Panc1 (cell line): ENCODE measurements around the gene HIPK2. TPM values are rescaled to one million over a fixed set of nuclear protein-coding genes. Genes with fewer than 3 reads are reported as not detected.

ENCODE experiments used
- ATAC-seq: fragments of 200-7000 bp; cut with Tn5 transposase; 2 replicates; pipeline ENCODE4 v1.9.1; 2020; ENCODE audit warnings: mild to moderate bottlenecking, moderate library complexity
- BruUV-seq: library from RNA; stranded (reverse); fragments of 400-500 nt; replicated peaks from 2 replicates; lab custom pipeline; 2021; lab: Mats Ljungman, UMichigan
- CTCF ChIA-PET: fragments of 300-600 bp; sonication (Branson Sonifier 250); formaldehyde crosslinking; loops from one replicate; lab custom pipeline; 2022; ENCODE audit warnings: antibody characterized with exemption; lab: Charles Lee
- POLR2A ChIA-PET: fragments of 300-600 bp; sonication (Branson Sonifier 250); formaldehyde crosslinking; loops from one replicate; lab custom pipeline; 2022; ENCODE audit warnings: antibody characterized with exemption; lab: Charles Lee
- DNase-seq: peaks from one replicate; pipeline ENCODE4 v3.0.0-alpha.2; 2010; ENCODE audit warnings: low read depth, low spot score
- H3K27ac ChIP-seq: 2 replicates; pipeline ENCODE4 v1.5.1; 2011; ENCODE audit warnings: mild to moderate bottlenecking, low read length, inconsistent platforms
- H3K27me3 ChIP-seq: fragments of 200-500 bp; sonication (Bioruptor generic); 2 replicates; pipeline ENCODE4 v1.6.0; 2014; ENCODE audit warnings: low read length, inconsistent platforms; ENCODE audit not compliant: control insufficient read depth, insufficient read depth
- H3K36me3 ChIP-seq: fragments of 200-500 bp; sonication (Bioruptor generic); 2 replicates; pipeline ENCODE4 v1.5.1; 2014; ENCODE audit warnings: inconsistent platforms, mild to moderate bottlenecking, low read length, moderate library complexity; ENCODE audit not compliant: control insufficient read depth, insufficient read depth
- H3K4me1 ChIP-seq: 2 replicates; pipeline ENCODE4 v1.5.1; 2011; ENCODE audit warnings: inconsistent platforms, mild to moderate bottlenecking, low read length, moderate library complexity; ENCODE audit not compliant: control insufficient read depth, insufficient read depth
- H3K4me3 ChIP-seq, 2 experiments: 2 replicates each; pipeline ENCODE4 v1.5.1; 2011 to 2012; ENCODE audit warnings: low read depth in 2 of 2, low read length in 2 of 2, mild to moderate bottlenecking in 2 of 2, inconsistent platforms in 1 of 2, moderate library complexity in 1 of 2
- H3K9me3 ChIP-seq: fragments of 200-500 bp; sonication (Bioruptor generic); 2 replicates; pipeline ENCODE4 v1.5.1; 2014; ENCODE audit warnings: low read depth, mild to moderate bottlenecking, inconsistent platforms, low read length, moderate library complexity; ENCODE audit not compliant: control insufficient read depth, insufficient read depth
- POLR2AphosphoS5 ChIP-seq: IDR thresholded peaks from 2 replicates; pipeline ENCODE4 v1.6.1; 2012; ENCODE audit warnings: mild to moderate bottlenecking, low read depth, low read length, moderate library complexity
- REST ChIP-seq, 2 experiments: IDR thresholded peaks; 2 replicates each; pipeline ENCODE4 v1.6.1; 2011 to 2012; ENCODE audit warnings: low read depth in 2 of 2, control low read depth in 1 of 2, low read length in 1 of 2, mild to moderate bottlenecking in 1 of 2, moderate library complexity in 1 of 2; ENCODE audit not compliant: insufficient read depth in 1 of 2
- TCF7L2 ChIP-seq: IDR thresholded peaks from 2 replicates; pipeline ENCODE4 v1.6.1; 2011; ENCODE audit warnings: mild to moderate bottlenecking, low read depth, low read length, inconsistent platforms
- in situ Hi-C: cut with HindIII; loops from 2 replicates; pipeline ENCODE4 v1.10.0; 2016; ENCODE audit warnings: low sequenced_read_pairs, low pct_unique_long_range_greater_than_20kb
- intact Hi-C: fragments of 100-400 bp; cut with micrococcal nuclease; formaldehyde crosslinking; loops from one replicate; pipeline ENCODE4 v1.10.0; 2022; ENCODE audit not compliant: unreplicated experiment
- total RNA-seq: library from RNA; stranded (reverse); gene quantifications from one replicate; pipeline ENCODE4 v1.2.1, GENCODE V29; 2021; ENCODE audit not compliant: unreplicated experiment
- TF ChIP-seq, protein P1 (sequence below): fragments of 450-650 bp; IDR thresholded peaks from 2 replicates; pipeline ENCODE4 v1.5.1; 2017; ENCODE audit warnings: mild to moderate bottlenecking

The HIPK2 gene
- total RNA-seq, 1 experiment from 2014 or later = 34.1 TPM

DNA sequence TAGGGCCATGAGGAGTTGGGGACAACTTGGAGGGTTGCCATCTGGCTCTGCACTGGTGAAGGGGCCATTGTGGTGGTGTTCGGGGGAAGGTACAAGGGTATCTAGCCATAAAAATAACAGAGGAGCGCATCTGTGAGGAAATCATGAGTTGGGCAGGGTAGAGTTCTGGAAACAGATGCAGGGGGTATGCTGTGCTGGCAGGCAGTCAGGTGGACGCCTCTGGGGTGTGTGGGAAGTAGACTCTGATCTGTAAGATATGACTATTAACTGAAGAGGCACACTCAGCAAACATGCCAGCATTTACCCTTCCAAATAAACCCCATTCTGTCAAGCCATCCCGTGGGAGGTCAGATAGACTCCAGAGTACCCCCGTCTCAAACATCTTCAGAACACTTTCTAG, 174.5 kb downstream of the HIPK2 start:
- Histone ChIP-seq H3K27ac (no peak overlapping the region), H3K4me3 (no peak overlapping the region), H3K36me3 (no peaks in the 10 kb centered on the region; the same call in 1 of the 2 replicates), H3K27me3 (no peaks in the 10 kb centered on the region), H3K4me1 (no peaks in the 10 kb centered on the region), H3K9me3 (no peaks in the 10 kb centered on the region)
- in situ Hi-C loops (no loop called here), intact Hi-C loops (no loop called here)
- TF ChIP-seq POLR2AphosphoS5 (no peak), TCF7L2 (no peak), REST (IDR thresholded peaks at IDR 0.05; ENCODE audit: insufficient read depth in 1 of 2, low read depth in 2 of 2, low read length in 1 of 2) (no peak)
- TF ChIP-seq, protein P1, sequence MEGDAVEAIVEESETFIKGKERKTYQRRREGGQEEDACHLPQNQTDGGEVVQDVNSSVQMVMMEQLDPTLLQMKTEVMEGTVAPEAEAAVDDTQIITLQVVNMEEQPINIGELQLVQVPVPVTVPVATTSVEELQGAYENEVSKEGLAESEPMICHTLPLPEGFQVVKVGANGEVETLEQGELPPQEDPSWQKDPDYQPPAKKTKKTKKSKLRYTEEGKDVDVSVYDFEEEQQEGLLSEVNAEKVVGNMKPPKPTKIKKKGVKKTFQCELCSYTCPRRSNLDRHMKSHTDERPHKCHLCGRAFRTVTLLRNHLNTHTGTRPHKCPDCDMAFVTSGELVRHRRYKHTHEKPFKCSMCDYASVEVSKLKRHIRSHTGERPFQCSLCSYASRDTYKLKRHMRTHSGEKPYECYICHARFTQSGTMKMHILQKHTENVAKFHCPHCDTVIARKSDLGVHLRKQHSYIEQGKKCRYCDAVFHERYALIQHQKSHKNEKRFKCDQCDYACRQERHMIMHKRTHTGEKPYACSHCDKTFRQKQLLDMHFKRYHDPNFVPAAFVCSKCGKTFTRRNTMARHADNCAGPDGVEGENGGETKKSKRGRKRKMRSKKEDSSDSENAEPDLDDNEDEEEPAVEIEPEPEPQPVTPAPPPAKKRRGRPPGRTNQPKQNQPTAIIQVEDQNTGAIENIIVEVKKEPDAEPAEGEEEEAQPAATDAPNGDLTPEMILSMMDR = no peak
- CTCF ChIA-PET = interaction anchor here (1.8 kb wide), 1 partner anchor 16 kb away, joined by 6 read pairs; no protein-coding TSS in a partner anchor
- no TSS peak for BruUV-seq
- POLR2A ChIA-PET = no interaction called here
- ATAC-seq (no peak), DNase-seq (no peak)

DNA sequence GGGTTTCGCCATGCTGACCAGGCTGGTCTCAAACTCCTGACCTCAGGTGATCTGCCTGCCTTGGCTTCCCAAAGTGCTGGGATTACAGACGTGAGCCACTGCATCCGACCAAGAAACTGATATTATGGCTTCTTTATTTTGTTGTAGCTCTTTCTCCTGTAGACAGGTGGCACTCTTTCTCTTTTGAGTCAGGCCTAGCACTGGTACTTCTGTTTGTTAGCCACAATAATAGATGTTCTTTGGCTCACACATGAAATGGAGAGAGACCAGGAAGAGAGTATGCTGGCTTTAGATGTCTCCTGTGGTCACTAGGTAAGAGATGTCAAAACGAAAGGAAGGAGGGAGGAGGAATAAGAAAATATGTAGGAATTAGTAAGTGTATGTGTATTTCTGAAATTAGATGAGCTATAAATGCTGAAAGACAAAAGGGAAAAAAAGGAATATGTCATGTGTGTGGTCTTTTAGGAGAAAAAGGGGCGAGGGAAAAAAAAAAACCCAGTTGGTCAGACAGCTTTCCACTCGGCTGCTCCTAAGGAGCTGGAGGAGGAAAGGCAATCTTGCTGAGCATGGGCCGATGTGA, 175.6 kb downstream of the HIPK2 start:
- no peak overlapping the region for H3K27ac ChIP-seq
- H3K9me3 ChIP-seq = no peaks in the 10 kb centered on the region
- H3K27me3 ChIP-seq = no peaks in the 10 kb centered on the region
- ATAC-seq (peak; percentile 89; the same call in 1 of the 2 replicates), DNase-seq (no peak)
- H3K4me1 ChIP-seq = no peaks in the 10 kb centered on the region
- BruUV-seq = no TSS peak
- no peaks in the 10 kb centered on the region; the same call in 1 of the 2 replicates for H3K36me3 ChIP-seq
- H3K4me3 ChIP-seq = no peak overlapping the region
- POLR2A ChIA-PET = interaction anchor here (0.6 kb wide), 1 partner anchor 17 kb away, joined by 4 read pairs; no protein-coding TSS in a partner anchor
- in situ Hi-C loops (no loop called here), intact Hi-C loops (loop anchor here (1.0 kb wide), 1 partner anchor 402 kb away; no protein-coding TSS in a partner anchor)
- CTCF ChIA-PET = interaction anchor here (0.6 to 1.8 kb wide), 14 partner anchors 14 to 402 kb away, joined by 3 to 8 read pairs (median 4); no protein-coding TSS in a partner anchor
- no peak for TF ChIP-seq REST (IDR thresholded peaks at IDR 0.05; ENCODE audit: insufficient read depth in 1 of 2, low read depth in 2 of 2, low read length in 1 of 2)
- TF ChIP-seq, protein P1 = peak; percentile 82
